ENCODE measurements around the gene COG8.

COG8 gene

GRCh38 chr16:69345923-69346322 is 6.6 kb upstream of the COG8 start:
- no peak for TF ChIP-seq CTCF (conservative IDR thresholded peaks at IDR 0.05)

GRCh38 chr16:69344171-69344570 is 4.8 kb upstream of the COG8 start:
- no peak for TF ChIP-seq CTCF (conservative IDR thresholded peaks at IDR 0.05)
- no peak overlapping the region for H3K27ac ChIP-seq

More at GRCh38 chr16:69345923-69346322, 6.6 kb upstream of the COG8 start:
- no peak overlapping the region for H3K27ac ChIP-seq

- no peak for TF ChIP-seq CTCF (conservative IDR thresholded peaks at IDR 0.05)
- H3K27ac ChIP-seq: peak overlapping the region; percentile 90
Observed at GRCh38 chr16:69340095-69340644, 806 bp upstream of the COG8 start.

- no peak for TF ChIP-seq CTCF (conservative IDR thresholded peaks at IDR 0.05)
- H3K27ac ChIP-seq: peak overlapping the region; percentile 90
Observed at GRCh38 chr16:69338557-69339288, 641 bp downstream of the COG8 start.

- TF ChIP-seq CTCF (conservative IDR thresholded peaks at IDR 0.05): no peak
- H3K27ac ChIP-seq: no peak overlapping the region
Observed at GRCh38 chr16:69334696-69335095, 4.7 kb downstream of the COG8 start.

GRCh38 chr16:69330286-69331109 is 8.9 kb downstream of the COG8 start, which contains the start of gene PDF:
Gene PDF (minus strand): TSS chr16:69330588. CDS start chr16:69330570, 18 bp downstream.
- no peak for TF ChIP-seq CTCF (conservative IDR thresholded peaks at IDR 0.05)
- H3K27ac ChIP-seq: peak within 1 kb of the TSS; percentile 84

All from VCaP (cell line).